GM19043 (cell line): Measurements from ENCODE around the gene RRP8.

Experiments
- ATAC-seq: cut with Tn5 transposase; IDR thresholded peaks from one replicate; pipeline ENCODE4 v1.9.1; 2021; ENCODE audit warnings: low read depth; ENCODE audit not compliant: unreplicated experiment

RRP8 gene

GRCh38 chr11:6604790-6605189, 1.4 kb upstream of the RRP8 start:
- no peak for ATAC-seq

- peak; percentile 36 for ATAC-seq
Observed at GRCh38 chr11:6604081-6604626, 738 bp upstream of the RRP8 start.

GRCh38 chr11:6602096-6602940, 1.1 kb downstream of the RRP8 start:
- no peak for ATAC-seq

GRCh38 chr11:6601041-6601461, 2.4 kb downstream of the RRP8 start:
- no peak for ATAC-seq

- no peak for ATAC-seq
Observed at GRCh38 chr11:6599881-6600390, 3.5 kb downstream of the RRP8 start.

GRCh38 chr11:6599449-6599848, 4.0 kb downstream of the RRP8 start:
- ATAC-seq: no peak

GRCh38 chr11:6598555-6598954, 4.9 kb downstream of the RRP8 start:
- no peak for ATAC-seq

- ATAC-seq: no peak
Observed at GRCh38 chr11:6596239-6596877, 7.1 kb downstream of the RRP8 start.

- no peak for ATAC-seq
Observed at GRCh38 chr11:6594142-6594768, 9.2 kb downstream of the RRP8 start.

GRCh38 chr11:6588018-6588417, 15.4 kb downstream of the RRP8 start:
- no peak for ATAC-seq

GRCh38 chr11:6587360-6587953, 16.0 kb downstream of the RRP8 start:
- no peak for ATAC-seq

GRCh38 chr11:6586434-6587359, 16.7 kb downstream of the RRP8 start:
- no peak for ATAC-seq

- ATAC-seq: no peak
Observed at GRCh38 chr11:6584528-6584927, 18.9 kb downstream of the RRP8 start.

- no peak for ATAC-seq
Observed at GRCh38 chr11:6583584-6583983, 19.8 kb downstream of the RRP8 start.

GRCh38 chr11:6579681-6580080, 23.7 kb downstream of the RRP8 start:
- ATAC-seq: no peak

- no peak for ATAC-seq
Observed at GRCh38 chr11:6578134-6578533, 25.3 kb downstream of the RRP8 start.

- no peak for ATAC-seq
Observed at GRCh38 chr11:6576471-6577373, 26.7 kb downstream of the RRP8 start.

- ATAC-seq: no peak
Observed at GRCh38 chr11:6574816-6575715, 28.4 kb downstream of the RRP8 start.
